Fibroblast of pulmonary artery (primary cell): Measurements from ENCODE around the gene MSX2.
"Not testable (repeated sequence)": the region's sequence is repeated elsewhere in the genome, so short reads cannot be mapped to it uniquely, and the experiment has no call there.

Source experiments
- DNase-seq: peaks from one replicate; pipeline ENCODE4 v3.0.0-alpha.2; 2010; ENCODE audit warnings: low read depth
- H3K4me3 ChIP-seq: replicated peaks from 2 replicates; pipeline ENCODE4 v1.5.1; 2011; ENCODE audit warnings: low read depth, mild to moderate bottlenecking, control low read depth, low read length, moderate library complexity
- TF ChIP-seq, protein P1 (sequence below): IDR thresholded peaks from 2 replicates; pipeline ENCODE4 v1.5.1; 2011; ENCODE audit warnings: mild to moderate bottlenecking, control low read depth, low read length, inconsistent platforms; ENCODE audit errors: missing control alignments

MSX2 gene

DNA sequence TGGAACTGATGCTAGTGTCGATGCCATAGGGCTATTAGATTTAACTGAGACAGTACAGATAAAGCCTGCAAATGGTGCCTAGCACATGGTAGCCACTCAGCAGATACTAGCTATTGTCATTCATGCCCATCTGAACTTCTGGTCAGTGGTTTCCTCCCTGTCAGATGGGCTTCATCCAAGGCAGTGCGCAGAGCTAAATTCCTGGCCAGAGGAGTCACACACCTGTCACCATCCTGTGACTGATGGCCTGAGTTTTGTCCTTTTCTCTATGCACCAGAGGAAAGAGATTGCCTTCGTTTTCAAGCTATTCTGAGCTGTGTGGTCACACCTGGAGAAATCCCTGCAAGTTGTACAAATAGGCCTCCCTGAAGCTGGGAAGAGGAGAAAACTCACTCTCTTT is 34.7 kb downstream of the MSX2 start:
- TF ChIP-seq, protein P1, sequence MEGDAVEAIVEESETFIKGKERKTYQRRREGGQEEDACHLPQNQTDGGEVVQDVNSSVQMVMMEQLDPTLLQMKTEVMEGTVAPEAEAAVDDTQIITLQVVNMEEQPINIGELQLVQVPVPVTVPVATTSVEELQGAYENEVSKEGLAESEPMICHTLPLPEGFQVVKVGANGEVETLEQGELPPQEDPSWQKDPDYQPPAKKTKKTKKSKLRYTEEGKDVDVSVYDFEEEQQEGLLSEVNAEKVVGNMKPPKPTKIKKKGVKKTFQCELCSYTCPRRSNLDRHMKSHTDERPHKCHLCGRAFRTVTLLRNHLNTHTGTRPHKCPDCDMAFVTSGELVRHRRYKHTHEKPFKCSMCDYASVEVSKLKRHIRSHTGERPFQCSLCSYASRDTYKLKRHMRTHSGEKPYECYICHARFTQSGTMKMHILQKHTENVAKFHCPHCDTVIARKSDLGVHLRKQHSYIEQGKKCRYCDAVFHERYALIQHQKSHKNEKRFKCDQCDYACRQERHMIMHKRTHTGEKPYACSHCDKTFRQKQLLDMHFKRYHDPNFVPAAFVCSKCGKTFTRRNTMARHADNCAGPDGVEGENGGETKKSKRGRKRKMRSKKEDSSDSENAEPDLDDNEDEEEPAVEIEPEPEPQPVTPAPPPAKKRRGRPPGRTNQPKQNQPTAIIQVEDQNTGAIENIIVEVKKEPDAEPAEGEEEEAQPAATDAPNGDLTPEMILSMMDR, result no peak
- no peak for DNase-seq
- H3K4me3 ChIP-seq, result no peak overlapping the region

DNA sequence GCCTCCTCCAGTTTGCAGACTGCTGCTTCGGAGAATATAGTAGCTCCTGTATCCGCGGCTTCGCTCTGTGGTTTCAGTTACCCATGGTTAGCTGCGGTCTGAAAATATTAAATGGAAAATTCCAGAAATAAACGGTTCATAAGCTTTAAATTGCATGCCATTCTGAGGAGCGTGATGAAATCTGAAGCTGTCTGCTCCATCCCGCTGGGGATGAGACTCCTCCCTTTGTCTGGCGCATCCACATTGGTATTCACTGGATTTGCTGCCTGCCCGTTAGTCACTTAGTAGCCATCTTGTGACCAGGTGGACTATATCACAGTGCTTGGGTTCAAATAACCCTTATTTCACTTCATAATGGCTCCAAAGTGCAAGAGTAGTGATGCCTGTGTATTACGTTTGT is 36.3 kb downstream of the MSX2 start:
- TF ChIP-seq, protein P1, result no peak
- DNase-seq, result no peak
- no peak overlapping the region for H3K4me3 ChIP-seq

DNA sequence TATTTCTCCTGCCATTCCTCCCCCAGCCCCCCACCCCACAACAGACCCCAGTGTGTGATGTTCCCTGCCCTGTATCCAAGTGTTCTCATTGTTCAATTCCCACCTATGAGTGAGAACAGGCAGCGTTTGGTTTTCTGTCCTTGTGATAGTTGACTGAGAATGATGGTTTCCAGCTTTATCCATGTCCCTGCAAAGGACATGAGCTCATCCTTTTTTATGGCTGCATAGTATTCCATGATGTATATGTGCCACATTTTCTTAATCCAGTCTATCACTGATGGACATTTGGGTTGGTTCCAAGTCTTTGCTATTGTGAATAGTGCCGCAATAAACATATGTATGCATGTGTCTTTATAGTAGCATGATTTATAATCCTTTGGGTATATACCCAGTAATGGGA is 37.0 kb downstream of the MSX2 start:
- not testable (repeated sequence) for H3K4me3 ChIP-seq, DNase-seq

DNA sequence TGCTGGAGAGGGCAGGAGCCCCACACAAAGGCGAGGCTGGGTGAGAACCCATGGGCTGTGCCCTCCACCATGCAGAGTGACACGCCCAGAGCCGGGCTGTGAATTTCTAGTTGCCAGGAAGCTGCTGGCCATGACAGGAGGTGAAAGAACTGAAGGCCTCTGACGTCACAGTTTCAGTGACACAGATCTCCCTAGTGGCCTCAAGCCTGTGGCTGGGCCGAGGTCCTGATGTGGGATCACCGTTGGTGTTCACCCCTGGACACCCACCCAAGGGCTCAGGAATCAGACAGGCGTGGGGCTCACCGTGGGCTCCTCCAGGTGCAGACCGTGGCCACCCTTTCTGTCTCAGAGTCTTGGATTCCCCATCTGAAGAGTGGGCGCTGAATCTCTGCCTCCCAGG is 39.9 kb downstream of the MSX2 start:
- TF ChIP-seq, protein P1, result no peak
- no peak overlapping the region for H3K4me3 ChIP-seq
- no peak for DNase-seq

DNA sequence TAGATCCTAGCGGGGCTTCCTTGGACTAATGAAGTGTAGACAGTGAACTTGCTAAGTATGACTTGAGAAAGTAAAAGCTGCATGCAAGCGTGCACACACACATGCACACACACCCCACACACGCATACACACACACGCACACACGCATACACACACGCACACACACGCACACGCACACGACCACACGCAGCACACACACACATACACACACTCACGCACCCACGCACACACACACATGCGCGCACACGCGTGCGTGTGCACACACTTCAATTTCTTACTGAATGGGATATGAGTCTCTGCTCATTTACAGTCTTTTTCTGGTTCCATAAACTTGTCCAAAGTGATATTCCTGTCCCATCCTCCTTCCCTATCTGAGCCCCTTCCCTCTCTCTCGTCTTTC is 41.2 kb downstream of the MSX2 start:
- DNase-seq, result no peak
- TF ChIP-seq, protein P1, result no peak
- no peak overlapping the region for H3K4me3 ChIP-seq

DNA sequence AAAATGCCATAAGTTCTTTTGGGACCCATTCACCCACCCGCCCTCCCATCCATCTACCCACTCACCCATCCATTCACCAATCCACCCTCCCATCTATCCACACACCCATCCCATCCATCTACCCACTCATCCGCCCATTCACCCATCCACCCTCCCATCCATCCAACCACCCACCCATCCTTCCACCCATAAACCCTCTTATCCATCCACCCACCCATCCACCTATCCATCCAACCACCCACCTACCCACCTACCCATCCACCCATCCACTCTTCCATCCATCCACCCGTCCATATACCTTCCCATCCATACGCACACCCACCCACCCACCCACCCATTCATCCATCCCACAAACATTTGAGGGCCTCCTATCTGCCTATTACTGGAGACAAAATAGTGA is 43.3 kb downstream of the MSX2 start:
- TF ChIP-seq, protein P1, result no peak
- DNase-seq, result no peak
- no peak overlapping the region for H3K4me3 ChIP-seq

DNA sequence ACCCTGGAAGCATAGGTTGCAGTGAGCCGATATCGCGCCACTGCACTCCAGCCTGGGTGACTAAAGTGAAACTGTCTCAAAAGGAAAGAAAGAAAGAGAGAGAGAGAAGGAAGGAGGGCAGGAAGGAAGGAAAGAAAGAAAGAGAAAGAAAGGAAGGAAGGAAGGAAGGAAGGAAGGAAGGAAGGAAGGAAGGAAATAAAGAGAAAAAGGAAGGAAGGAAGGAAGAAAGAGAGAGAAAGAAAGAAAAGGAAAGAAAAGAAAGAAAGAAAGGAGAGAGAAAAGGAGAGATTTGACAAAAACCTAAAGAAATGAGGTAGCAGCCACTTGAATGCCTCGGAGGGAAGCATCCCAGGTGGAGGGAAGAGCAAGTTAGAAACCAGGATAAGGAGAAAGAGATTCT is 44.6 kb downstream of the MSX2 start:
- DNase-seq, result no peak
- TF ChIP-seq, protein P1, result no peak
- no peak overlapping the region for H3K4me3 ChIP-seq

DNA sequence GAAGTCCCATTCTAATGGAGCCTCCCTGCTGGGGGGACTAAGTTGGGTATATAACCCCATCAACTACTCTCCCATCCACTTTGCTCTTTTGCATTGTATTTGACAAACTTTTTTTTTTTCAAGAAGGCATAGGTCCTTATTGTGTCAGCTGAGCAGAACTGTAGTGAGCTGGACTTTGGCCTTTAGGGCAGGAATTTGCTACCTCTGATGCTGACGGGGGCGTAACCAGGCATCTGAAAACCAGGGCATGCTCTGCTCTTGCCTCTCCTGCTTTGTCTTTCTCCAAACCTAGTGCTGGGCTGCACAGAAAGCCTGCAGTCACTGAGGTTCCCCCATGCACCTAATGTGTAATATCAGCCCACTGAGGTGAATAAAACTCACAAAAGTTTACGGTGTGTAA is 49.0 kb downstream of the MSX2 start:
- no peak overlapping the region for H3K4me3 ChIP-seq
- TF ChIP-seq, protein P1, result no peak
- no peak for DNase-seq
